ENCODE data around the gene DNAJC4.

DNAJC4 gene, protein sequence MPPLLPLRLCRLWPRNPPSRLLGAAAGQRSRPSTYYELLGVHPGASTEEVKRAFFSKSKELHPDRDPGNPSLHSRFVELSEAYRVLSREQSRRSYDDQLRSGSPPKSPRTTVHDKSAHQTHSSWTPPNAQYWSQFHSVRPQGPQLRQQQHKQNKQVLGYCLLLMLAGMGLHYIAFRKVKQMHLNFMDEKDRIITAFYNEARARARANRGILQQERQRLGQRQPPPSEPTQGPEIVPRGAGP

DNA sequence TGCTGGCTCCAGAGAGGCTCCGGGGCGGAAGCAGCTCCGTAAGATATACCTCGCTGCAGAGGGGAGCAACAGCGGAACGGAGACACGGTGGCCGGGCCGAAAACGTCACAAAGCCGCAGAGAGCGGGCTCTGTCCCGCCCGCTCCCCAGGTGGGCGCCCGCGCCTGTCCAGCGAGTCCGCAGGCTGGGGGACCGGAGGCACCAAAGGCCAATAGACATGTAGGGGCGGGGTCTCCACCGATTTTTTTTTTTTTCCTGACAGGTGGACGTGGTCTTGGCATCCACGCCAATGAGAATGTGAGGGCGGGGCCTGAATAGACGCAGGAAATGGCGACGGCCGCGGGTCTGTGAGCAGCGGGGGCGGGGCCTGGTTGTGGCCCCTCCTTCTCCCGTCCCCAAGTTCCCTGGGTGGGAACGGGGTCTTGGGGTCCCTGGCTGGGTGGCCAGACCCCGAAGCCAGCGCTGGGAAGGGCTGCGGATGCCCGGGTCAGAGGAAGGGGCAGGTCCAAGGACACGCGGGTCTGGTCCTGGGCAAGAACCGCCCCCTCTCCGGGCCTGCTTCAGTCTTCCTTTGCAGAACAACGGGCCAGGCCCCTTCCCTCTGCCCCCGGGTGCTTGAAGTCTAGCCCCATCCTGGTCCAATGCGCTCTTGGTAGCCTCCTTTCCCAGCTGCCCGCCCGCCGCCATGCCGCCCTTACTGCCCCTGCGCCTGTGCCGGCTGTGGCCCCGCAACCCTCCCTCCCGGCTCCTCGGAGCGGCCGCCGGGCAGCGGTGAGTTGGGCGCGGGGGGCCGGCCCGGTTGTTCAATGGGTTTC is at the start of gene DNAJC4:
DNAJC4 (plus strand) TSS at position 378 of the 814 bp plus-strand sequence; CDS start at position 685, 307 bp downstream.
- H3K4me3 ChIP-seq (ENCODE audit: low read length): peak within 1 kb of the TSS; percentile 80
- DNase-seq (ENCODE audit: low read depth): peak; percentile 92
- TF ChIP-seq, protein P1, sequence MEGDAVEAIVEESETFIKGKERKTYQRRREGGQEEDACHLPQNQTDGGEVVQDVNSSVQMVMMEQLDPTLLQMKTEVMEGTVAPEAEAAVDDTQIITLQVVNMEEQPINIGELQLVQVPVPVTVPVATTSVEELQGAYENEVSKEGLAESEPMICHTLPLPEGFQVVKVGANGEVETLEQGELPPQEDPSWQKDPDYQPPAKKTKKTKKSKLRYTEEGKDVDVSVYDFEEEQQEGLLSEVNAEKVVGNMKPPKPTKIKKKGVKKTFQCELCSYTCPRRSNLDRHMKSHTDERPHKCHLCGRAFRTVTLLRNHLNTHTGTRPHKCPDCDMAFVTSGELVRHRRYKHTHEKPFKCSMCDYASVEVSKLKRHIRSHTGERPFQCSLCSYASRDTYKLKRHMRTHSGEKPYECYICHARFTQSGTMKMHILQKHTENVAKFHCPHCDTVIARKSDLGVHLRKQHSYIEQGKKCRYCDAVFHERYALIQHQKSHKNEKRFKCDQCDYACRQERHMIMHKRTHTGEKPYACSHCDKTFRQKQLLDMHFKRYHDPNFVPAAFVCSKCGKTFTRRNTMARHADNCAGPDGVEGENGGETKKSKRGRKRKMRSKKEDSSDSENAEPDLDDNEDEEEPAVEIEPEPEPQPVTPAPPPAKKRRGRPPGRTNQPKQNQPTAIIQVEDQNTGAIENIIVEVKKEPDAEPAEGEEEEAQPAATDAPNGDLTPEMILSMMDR (IDR thresholded peaks at IDR 0.05; ENCODE audit: insufficient read depth, low read depth, low read length, missing control alignments): no peak

DNA sequence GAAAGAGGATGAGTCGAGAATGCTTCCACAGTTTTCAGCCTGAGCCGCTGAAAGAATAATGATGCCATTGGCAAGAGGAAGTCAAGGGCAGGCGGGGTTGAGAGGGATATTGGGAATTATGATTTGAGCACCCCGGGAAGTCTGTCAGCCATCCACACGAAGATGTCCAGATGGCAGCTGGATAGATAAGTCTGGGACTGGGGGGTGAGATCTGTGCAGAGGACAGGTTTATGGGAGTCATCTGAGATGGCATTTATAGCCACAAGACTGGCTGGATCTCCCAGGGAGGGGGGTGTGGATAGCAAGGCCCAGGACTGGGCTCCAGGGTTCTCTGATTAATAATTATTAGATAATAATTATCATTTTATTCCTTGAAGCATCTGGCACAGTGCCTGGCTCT is 49.5 kb upstream of the DNAJC4 start:
- no peak overlapping the region for H3K4me3 ChIP-seq (ENCODE audit: low read length)
- DNase-seq (ENCODE audit: low read depth): no peak
- TF ChIP-seq, protein P1 (IDR thresholded peaks at IDR 0.05; ENCODE audit: insufficient read depth, low read depth, low read length, missing control alignments): no peak

DNA sequence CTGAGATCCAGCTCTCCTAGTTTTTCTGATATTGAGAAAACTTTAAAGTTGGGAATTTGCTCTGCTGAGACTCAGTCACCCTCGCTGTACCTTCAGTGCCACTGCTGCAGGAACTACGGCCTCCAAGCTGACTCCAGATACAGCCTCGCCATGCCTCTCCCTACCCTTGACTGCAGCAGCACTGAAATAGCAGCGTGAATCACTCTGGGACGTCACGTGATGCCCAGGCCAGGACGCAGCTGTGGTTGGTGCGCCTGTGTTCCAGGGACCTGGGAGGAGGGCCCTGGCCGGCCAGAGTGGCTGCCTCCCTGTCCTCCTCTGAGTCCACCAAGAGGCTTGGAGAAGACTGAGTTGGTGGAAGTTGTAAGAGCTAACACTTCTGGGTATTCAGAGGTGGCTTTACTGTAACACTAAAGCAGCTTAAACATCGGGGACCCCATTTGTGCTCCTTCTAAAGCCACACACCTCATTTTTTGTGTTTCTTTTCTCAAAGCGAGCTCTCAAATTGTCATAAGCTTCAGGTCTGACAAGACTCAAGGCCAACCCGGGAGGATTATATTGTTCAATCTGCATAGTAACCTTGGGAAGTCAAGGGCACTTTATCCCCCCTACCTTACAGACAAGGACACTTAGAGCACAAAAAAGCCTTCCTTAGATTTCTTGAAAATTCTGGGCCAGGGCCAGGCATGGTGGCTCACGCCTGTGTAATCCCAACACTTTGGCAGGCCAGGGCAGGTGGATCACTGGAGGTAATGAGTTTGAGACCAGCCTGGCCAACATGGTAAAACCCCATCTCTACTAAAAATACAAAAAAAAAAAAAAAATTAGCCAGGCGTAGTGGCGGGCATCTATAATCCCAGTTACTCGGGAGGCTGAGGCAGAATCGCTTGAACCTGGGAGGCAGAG is 48.6 kb upstream of the DNAJC4 start:
- peak; percentile 92 for DNase-seq (ENCODE audit: low read depth)
- TF ChIP-seq, protein P1 (IDR thresholded peaks at IDR 0.05; ENCODE audit: insufficient read depth, low read depth, low read length, missing control alignments): no peak
- H3K4me3 ChIP-seq (ENCODE audit: low read length): no peak overlapping the region

DNA sequence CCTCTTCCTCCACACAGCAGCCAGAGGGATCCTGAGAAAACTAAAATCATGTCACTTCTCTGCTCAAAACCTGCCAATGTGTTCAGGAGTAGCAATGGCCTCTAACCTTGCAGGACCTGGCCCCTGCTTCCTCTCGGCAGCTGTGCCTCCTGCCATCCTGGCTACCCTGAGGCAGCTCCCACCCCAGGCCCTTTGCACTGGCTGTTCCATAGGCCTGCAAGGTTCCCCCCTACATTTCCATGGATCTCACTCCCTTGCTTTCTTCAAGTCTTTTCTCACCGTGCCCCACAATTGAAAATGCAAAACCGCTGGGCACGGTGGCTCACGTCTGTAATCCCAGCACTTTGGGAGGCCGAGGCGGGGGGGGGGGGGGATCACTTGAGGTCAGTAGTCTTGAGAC is 46.5 kb upstream of the DNAJC4 start:
- TF ChIP-seq, protein P1 (IDR thresholded peaks at IDR 0.05; ENCODE audit: insufficient read depth, low read depth, low read length, missing control alignments): no peak
- no peak overlapping the region for H3K4me3 ChIP-seq (ENCODE audit: low read length)
- no peak for DNase-seq (ENCODE audit: low read depth)

DNA sequence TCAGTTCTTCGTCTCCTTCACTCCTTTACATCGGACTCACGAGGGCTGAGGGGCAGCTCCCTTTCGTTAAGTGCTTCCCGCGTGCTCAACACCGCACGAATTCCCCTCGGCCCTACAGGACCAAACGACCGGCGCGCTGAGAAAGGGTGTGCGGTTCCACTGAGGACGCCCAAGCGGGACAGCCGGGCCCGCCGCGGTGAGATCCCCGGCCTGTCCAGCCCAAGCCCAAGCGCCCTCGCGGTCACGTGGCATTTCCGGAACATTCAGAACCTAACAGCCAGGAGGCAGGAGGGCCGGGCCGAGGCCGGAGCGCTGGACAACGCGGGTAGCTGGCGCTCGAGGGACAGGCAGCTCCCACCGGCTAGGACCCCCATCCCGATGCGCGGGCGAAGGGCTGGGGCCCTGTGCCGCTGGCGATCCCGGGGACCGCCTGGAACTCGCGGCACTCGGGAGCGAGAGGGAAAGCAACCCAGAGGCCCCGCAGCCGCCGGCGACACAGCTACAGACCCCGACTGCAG is 45.1 kb upstream of the DNAJC4 start:
- peak; percentile 69 for DNase-seq (ENCODE audit: low read depth)
- peak overlapping the region; percentile 65 for H3K4me3 ChIP-seq (ENCODE audit: low read length)
- TF ChIP-seq, protein P1 (IDR thresholded peaks at IDR 0.05; ENCODE audit: insufficient read depth, low read depth, low read length, missing control alignments): peak; percentile 31

DNA sequence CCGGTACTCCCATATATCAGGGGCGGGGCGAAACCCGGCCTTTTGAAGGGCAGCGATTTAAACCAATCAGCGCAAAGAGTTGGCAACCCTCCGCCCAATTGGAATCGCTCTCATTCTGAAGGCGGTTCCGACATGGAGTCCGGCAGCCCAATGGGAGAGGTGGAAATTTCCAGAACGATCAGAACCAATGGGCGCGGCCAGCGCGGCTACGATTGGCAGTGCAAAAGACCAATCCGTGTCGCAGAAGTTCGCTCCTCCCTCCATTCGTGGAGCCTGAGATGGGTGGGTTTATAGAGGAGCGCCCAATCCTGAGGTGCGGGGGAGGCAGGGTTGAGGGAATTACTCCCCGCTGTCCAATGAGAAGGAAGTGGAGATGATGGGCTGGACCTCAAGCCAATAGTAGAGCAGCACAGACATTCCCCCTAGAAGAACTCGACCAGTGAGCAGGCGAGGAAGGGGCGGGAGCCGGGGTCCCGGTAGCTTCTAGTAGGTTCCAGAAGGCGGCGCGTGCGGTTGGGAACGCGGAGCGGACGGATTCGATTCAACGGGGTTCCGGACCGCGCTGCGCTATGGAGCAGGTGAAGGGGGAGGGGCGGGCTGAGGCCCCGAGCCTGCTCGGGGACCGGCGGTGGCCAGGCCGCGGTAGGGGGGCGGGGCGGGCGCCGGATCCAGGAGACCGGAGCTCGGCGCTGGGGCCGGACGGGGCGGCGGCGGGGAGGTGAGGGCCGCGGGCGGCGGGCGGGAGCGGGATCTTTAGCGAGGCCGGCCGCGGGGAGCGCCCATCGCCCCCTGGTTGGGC is 44.5 kb upstream of the DNAJC4 start, which contains the start of gene STIP1:
STIP1 (plus strand) TSS at position 479 of the 799 bp plus-strand sequence; CDS start at position 570, 91 bp downstream.
- DNase-seq (ENCODE audit: low read depth): peak; percentile 100
- TF ChIP-seq, protein P1 (IDR thresholded peaks at IDR 0.05; ENCODE audit: insufficient read depth, low read depth, low read length, missing control alignments): peak; percentile 55
- peak within 1 kb of the TSS; percentile 65 for H3K4me3 ChIP-seq (ENCODE audit: low read length)
